Keratinocyte (primary cell): ENCODE results near the gene PTPN23. TPM values are rescaled to one million over a fixed set of nuclear protein-coding genes. Genes with fewer than 3 reads are reported as not detected.

Experiments used
- DNase-seq: peaks from one replicate; pipeline ENCODE4 v3.0.0-alpha.2; 2011; ENCODE audit warnings: low read depth, missing footprints, low spot score
- FAIRE-seq: peaks from 2 replicates; lab custom pipeline; 2011; peaks lifted over from hg19 to GRCh38; lab: Jason Lieb, UNC
- H2AFZ ChIP-seq: 2 replicates; pipeline ENCODE4 v1.6.0; 2012; ENCODE audit warnings: low read length, control low read depth, inconsistent platforms; ENCODE audit not compliant: control insufficient read depth
- H3K27ac ChIP-seq: 2 replicates; pipeline ENCODE4 v1.5.1; 2011; ENCODE audit warnings: low read length; ENCODE audit not compliant: control insufficient read depth, insufficient read depth
- H3K27me3 ChIP-seq: 3 replicates; pipeline ENCODE4 v1.6.0; 2011; ENCODE audit warnings: low read length; ENCODE audit not compliant: control insufficient read depth, insufficient read depth; ENCODE audit errors: extremely low read depth
- H3K36me3 ChIP-seq, 2 experiments: 2 replicates in 1 of 2; 3 replicates in 1 of 2; pipeline ENCODE4 v1.5.1; 2011; ENCODE audit warnings: low read length in 2 of 2, mild to moderate bottlenecking in 1 of 2; ENCODE audit not compliant: control insufficient read depth in 2 of 2, insufficient read depth in 2 of 2; ENCODE audit errors: extremely low read depth in 1 of 2
- H3K4me1 ChIP-seq: 3 replicates; pipeline ENCODE4 v1.5.1; 2011; ENCODE audit warnings: low read length; ENCODE audit not compliant: control insufficient read depth, insufficient read depth; ENCODE audit errors: extremely low read depth
- H3K4me2 ChIP-seq: 3 replicates; pipeline ENCODE4 v1.6.0; 2011; ENCODE audit warnings: low read depth, low read length; ENCODE audit not compliant: control insufficient read depth, insufficient read depth; ENCODE audit errors: extremely low read depth
- H3K4me3 ChIP-seq, 3 experiments: fragments of 200-600 bp in 1 of 3; sonication (generic) in 1 of 3; 2 replicates in 2 of 3; 3 replicates in 1 of 3; pipeline ENCODE4 v1.5.1; 2011 to 2016; ENCODE audit warnings: low read length in 3 of 3, mild to moderate bottlenecking in 3 of 3, control low read depth in 2 of 3, inconsistent platforms in 1 of 3, low read depth in 1 of 3, mixed read lengths in 1 of 3, mixed run types in 1 of 3, moderate library complexity in 1 of 3; ENCODE audit not compliant: control insufficient read depth in 2 of 3, insufficient read depth in 2 of 3; ENCODE audit errors: extremely low read depth in 1 of 3
- H3K79me2 ChIP-seq: 2 replicates; pipeline ENCODE4 v1.6.0; 2012; ENCODE audit warnings: low read length; ENCODE audit not compliant: control insufficient read depth, insufficient read depth
- H3K9ac ChIP-seq: 3 replicates; pipeline ENCODE4 v1.6.0; 2011; ENCODE audit warnings: low read length; ENCODE audit not compliant: control insufficient read depth, insufficient read depth; ENCODE audit errors: extremely low read depth
- H3K9me1 ChIP-seq: 3 replicates; pipeline ENCODE4 v1.6.0; 2011; ENCODE audit warnings: low read length; ENCODE audit not compliant: control insufficient read depth, insufficient read depth; ENCODE audit errors: extremely low read depth
- H3K9me3 ChIP-seq: 2 replicates; pipeline ENCODE4 v1.5.1; 2012; ENCODE audit warnings: low read depth, low read length; ENCODE audit not compliant: control insufficient read depth
- H4K20me1 ChIP-seq: 3 replicates; pipeline ENCODE4 v1.6.0; 2011; ENCODE audit warnings: low read length; ENCODE audit not compliant: control insufficient read depth, insufficient read depth; ENCODE audit errors: extremely low read depth
- EZH2 ChIP-seq: IDR thresholded peaks from one replicate; pipeline ENCODE4 v1.6.1; 2012; ENCODE audit warnings: inconsistent platforms, mild to moderate bottlenecking, low read length, moderate library complexity
- dilution Hi-C: fragments of 300-500 bp; cut with MboI; formaldehyde crosslinking; loops from one replicate; pipeline ENCODE4 v1.7.0; 2020; ENCODE audit warnings: low sequenced_read_pairs; ENCODE audit not compliant: extremely low pct_ligation_motif_present
- polyA plus RNA-seq, 5 experiments: library from polyadenylated mRNA; depleted of rRNA in 3 of 5; stranded (reverse) in 3 of 5; stranded (forward) in 1 of 5; unstranded in 1 of 5; fragments of >200 nt; gene quantifications; 1 replicate in 1 of 5; 2 replicates in 3 of 5; 3 replicates in 1 of 5; pipeline versions ENCODE4 v1.2.1 to v1.2.3, GENCODE V29; 2011 to 2012; ENCODE audit warnings: missing spikeins in 2 of 5, low read depth in 1 of 5, low replicate concordance in 1 of 5
- TF ChIP-seq, protein P1 (sequence below), 3 experiments: IDR thresholded peaks in 1 of 3; conservative IDR thresholded peaks in 1 of 3; optimal IDR thresholded peaks in 1 of 3; 2 replicates in 2 of 3; 3 replicates in 1 of 3; pipeline versions ENCODE3 to v1.5.1; 2011; ENCODE audit warnings: low read length in 3 of 3, mild to moderate bottlenecking in 3 of 3, moderate library complexity in 2 of 3, control low read depth in 1 of 3, inconsistent platforms in 1 of 3; ENCODE audit not compliant: insufficient read depth in 2 of 3; ENCODE audit errors: extremely low read depth in 1 of 3

PTPN23 gene
- polyA plus RNA-seq, 1 donor (not counting 4 experiments of a cell fraction or from before 2014, with no cell fraction given): 1.3 TPM

GRCh38 chr3:47340866-47341265, 40.0 kb upstream of the PTPN23 start:
- H3K36me3 ChIP-seq: peaks cover 21 to 37% of the 10 kb centered on the region in 2 experiments
- no peaks in the 10 kb centered on the region for H3K79me2 ChIP-seq
- no peaks in the 10 kb centered on the region for H3K4me1 ChIP-seq
- H2AFZ ChIP-seq: no peak overlapping the region
- no peaks in the 10 kb centered on the region for H3K9me3 ChIP-seq
- H3K27ac ChIP-seq: no peak overlapping the region
- no peaks in the 10 kb centered on the region for H4K20me1 ChIP-seq
- H3K27me3 ChIP-seq: no peaks in the 10 kb centered on the region
- H3K4me2 ChIP-seq: no peak overlapping the region
- FAIRE-seq (no peak), DNase-seq (no peak)
- no peak overlapping the region for H3K4me3 ChIP-seq
- H3K9ac ChIP-seq: no peak overlapping the region
- TF ChIP-seq EZH2: no peak
- TF ChIP-seq, protein P1, sequence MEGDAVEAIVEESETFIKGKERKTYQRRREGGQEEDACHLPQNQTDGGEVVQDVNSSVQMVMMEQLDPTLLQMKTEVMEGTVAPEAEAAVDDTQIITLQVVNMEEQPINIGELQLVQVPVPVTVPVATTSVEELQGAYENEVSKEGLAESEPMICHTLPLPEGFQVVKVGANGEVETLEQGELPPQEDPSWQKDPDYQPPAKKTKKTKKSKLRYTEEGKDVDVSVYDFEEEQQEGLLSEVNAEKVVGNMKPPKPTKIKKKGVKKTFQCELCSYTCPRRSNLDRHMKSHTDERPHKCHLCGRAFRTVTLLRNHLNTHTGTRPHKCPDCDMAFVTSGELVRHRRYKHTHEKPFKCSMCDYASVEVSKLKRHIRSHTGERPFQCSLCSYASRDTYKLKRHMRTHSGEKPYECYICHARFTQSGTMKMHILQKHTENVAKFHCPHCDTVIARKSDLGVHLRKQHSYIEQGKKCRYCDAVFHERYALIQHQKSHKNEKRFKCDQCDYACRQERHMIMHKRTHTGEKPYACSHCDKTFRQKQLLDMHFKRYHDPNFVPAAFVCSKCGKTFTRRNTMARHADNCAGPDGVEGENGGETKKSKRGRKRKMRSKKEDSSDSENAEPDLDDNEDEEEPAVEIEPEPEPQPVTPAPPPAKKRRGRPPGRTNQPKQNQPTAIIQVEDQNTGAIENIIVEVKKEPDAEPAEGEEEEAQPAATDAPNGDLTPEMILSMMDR (optimal IDR thresholded peaks at IDR 0.05 in 1 of 3, IDR thresholded peaks at IDR 0.05 in 1 of 3, conservative IDR thresholded peaks at IDR 0.05 in 1 of 3; ENCODE audit: extremely low read depth in 1 of 3, insufficient read depth in 2 of 3, low read length in 3 of 3): no peak
- dilution Hi-C loops: no loop called here
- H3K9me1 ChIP-seq: no peaks in the 10 kb centered on the region

DNA sequence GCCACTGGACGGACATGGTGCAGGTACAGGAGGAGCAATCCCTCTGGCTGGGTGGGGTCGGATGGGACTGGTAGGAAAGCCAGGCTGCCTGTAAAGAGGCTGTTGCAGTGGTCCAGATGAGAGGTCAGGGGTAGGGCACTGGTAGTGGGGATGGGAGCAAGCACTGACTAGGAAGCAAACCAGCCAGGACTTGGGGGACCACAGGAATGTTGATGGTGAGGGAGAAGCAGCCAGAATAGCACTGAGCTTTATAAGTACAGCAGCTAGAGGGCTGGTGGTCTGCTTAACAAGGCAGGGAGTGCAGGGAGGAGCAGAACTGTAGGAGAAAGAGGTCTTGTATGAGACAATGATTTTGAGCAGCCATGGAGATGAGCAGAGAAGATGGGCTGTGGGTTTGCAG, 38.7 kb upstream of the PTPN23 start:
- H3K27ac ChIP-seq: no peak overlapping the region
- no peaks in the 10 kb centered on the region for H3K9me1 ChIP-seq
- TF ChIP-seq, protein P1 (optimal IDR thresholded peaks at IDR 0.05 in 1 of 3, IDR thresholded peaks at IDR 0.05 in 1 of 3, conservative IDR thresholded peaks at IDR 0.05 in 1 of 3; ENCODE audit: extremely low read depth in 1 of 3, insufficient read depth in 2 of 3, low read length in 3 of 3): no peak
- TF ChIP-seq EZH2: no peak
- dilution Hi-C loops: no loop called here
- H4K20me1 ChIP-seq: no peaks in the 10 kb centered on the region
- no peak overlapping the region for H2AFZ ChIP-seq
- no peak for DNase-seq
- H3K79me2 ChIP-seq: no peaks in the 10 kb centered on the region
- no peak overlapping the region for H3K4me3 ChIP-seq
- H3K9ac ChIP-seq: no peak overlapping the region
- no peaks in the 10 kb centered on the region for H3K4me1 ChIP-seq
- H3K9me3 ChIP-seq: no peaks in the 10 kb centered on the region
- H3K27me3 ChIP-seq: no peaks in the 10 kb centered on the region
- no peak overlapping the region for H3K4me2 ChIP-seq
- no peak for FAIRE-seq
- H3K36me3 ChIP-seq: peaks cover 20 to 31% of the 10 kb centered on the region in 2 experiments
